ENCODE results near the gene CCDC33.

The CCDC33 gene

DNA sequence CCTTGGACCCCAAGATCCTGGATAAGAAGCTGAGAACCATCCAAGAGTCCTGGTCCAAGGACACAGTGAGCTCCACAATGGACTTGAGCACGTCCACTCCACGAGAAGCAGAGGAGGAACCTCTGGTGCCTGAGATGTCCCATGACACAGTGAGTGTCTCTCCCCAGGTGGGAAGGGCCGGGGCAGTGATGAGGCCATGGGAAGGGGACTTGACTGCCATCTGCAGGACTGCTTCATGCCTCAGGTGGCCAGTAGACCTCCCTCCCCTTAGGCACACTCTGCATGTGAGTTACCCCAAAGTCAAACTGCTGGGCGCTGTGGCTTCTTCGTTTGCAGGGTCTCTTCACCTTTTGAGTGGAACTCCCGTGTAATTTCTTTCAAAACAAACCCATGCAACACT is 59.7 kb downstream of the CCDC33 start:
- H3K27me3 ChIP-seq (ENCODE audit: insufficient read depth, low read length): peaks cover 41% of the 10 kb centered on the region
- WGBS: 83% methylated on average over 6 of the region's 6 CpGs
- no peaks in the 10 kb centered on the region for H3K36me3 ChIP-seq (ENCODE audit: insufficient read depth, low read length)
- H3K4me1 ChIP-seq (ENCODE audit: insufficient read depth, low read length): peaks cover 19% of the 10 kb centered on the region
- no peak overlapping the region for H3K9ac ChIP-seq (ENCODE audit: low read depth, low read length)
- H3K9me3 ChIP-seq (ENCODE audit: insufficient read depth, low read depth, low read length): no peaks in the 10 kb centered on the region
- H3K4me3 ChIP-seq (ENCODE audit: low read length): no peak overlapping the region
- H3K27ac ChIP-seq (ENCODE audit: low read depth, low read length): no peak overlapping the region

DNA sequence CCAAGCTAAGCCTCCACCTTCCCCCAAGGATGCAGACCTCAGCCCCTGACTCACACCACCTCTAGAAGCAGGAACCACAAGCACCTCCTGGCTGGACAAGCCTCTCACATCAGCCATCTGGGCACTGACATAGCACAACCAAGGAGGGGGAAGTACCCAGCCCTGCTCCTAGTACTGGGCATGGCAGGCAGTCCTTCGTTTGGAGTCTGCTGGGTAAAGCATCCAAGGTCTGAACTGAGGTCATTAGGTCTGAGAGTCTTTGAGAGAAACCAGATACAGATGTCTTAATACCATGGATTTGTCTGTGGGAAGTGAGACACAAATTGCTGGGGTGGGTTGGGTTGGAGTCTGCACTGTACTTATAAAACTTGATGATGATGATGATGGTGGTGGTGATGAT is 61.8 kb downstream of the CCDC33 start:
- H3K4me3 ChIP-seq (ENCODE audit: low read length): no peak overlapping the region
- peaks cover 26% of the 10 kb centered on the region for H3K4me1 ChIP-seq (ENCODE audit: insufficient read depth, low read length)
- no peak overlapping the region for H3K9ac ChIP-seq (ENCODE audit: low read depth, low read length)
- H3K36me3 ChIP-seq (ENCODE audit: insufficient read depth, low read length): no peaks in the 10 kb centered on the region
- H3K27me3 ChIP-seq (ENCODE audit: insufficient read depth, low read length): peaks cover 54% of the 10 kb centered on the region
- WGBS: 90% methylated on average over 1 of the region's 1 CpG
- H3K27ac ChIP-seq (ENCODE audit: low read depth, low read length): no peak overlapping the region
- H3K9me3 ChIP-seq (ENCODE audit: insufficient read depth, low read depth, low read length): no peaks in the 10 kb centered on the region

DNA sequence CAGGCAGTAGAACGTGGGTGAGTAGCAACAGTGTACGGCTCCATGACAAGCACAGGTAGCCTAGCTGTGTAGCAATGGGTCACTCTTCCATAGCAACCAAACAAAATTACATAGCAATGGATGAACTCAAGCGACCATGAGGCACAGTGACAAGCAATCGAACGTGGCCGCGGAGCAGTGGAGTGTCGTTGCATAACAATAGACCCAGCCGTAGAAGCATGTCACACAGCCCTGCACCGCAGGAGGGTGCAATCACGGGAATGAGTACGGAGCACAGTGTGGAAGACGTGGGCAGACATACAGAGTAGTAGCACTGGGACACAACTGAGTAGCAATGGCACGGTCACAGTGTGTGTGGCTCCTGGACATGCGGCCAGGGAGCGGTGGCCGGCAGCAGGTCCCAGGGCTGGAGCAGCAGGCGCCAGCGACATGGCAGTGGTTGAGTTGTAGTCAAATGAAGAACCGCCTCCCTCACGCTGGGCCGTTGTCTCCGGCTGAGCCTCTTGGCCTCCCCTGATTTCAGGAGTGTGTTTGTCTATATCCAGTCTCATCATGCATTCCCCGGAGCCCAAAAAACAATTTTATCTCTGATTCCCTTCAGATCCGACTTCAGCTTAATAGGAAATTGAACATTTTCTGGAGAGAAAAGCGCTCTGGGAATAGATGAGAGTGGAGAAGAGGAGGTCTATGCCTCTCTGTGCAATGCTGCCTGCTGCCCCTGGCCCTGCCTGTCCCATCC is 64.1 kb downstream of the CCDC33 start:
- Histone ChIP-seq H3K4me3 (ENCODE audit: low read length) (peak overlapping the region; percentile 26; the same call in 1 of the 2 replicates), H3K36me3 (ENCODE audit: insufficient read depth, low read length) (no peaks in the 10 kb centered on the region), H3K9me3 (ENCODE audit: insufficient read depth, low read depth, low read length) (no peaks in the 10 kb centered on the region), H3K9ac (ENCODE audit: low read depth, low read length) (no peak overlapping the region), H3K27ac (ENCODE audit: low read depth, low read length) (no peak overlapping the region), H3K27me3 (ENCODE audit: insufficient read depth, low read length) (peaks cover 59% of the 10 kb centered on the region), H3K4me1 (ENCODE audit: insufficient read depth, low read length) (peaks cover 42% of the 10 kb centered on the region)
- WGBS: 23% methylated on average over 26 of the region's 26 CpGs

DNA sequence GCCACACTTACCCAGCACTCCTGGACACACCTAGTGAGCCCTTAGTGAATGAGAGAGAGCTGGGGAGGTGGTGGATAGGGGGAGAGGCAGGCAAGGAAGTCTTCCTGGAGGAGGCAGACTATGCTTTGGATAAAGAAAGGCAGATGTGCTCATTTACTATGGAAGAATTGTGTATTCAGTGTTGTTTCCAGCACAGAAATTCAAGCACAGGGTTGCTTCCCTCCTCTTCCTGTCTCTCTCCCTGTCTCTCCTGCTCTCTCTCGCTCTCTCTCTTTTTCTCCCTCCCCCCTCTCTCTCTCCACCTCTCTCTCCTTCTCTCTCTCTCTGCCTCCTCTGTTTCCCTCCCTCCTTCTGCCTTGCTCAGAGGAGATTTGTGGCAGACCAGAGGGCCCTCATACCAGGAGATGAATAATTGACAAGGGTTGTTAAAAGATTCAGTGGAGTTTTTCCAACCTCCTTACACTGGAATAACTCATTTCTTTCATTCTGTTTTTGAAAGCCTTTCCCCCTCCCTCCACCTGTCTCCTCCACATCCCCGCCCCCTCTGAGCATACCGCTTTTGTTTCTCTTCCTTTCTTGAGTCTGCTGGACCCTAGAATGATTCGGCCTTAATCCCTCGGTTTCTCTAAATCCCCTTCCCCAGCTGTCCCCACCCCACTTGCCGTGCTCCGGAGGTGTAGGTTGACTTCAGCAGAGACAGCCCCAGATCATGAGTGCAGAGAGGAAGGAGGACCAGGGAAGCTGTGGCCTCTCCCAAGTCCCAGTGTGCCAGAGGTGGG is 65.6 kb downstream of the CCDC33 start:
- no peaks in the 10 kb centered on the region for H3K36me3 ChIP-seq (ENCODE audit: insufficient read depth, low read length)
- peaks cover 47% of the 10 kb centered on the region for H3K4me1 ChIP-seq (ENCODE audit: insufficient read depth, low read length)
- WGBS: 10% methylated on average over 7 of the region's 7 CpGs
- H3K27ac ChIP-seq (ENCODE audit: low read depth, low read length): no peak overlapping the region
- H3K9me3 ChIP-seq (ENCODE audit: insufficient read depth, low read depth, low read length): no peaks in the 10 kb centered on the region
- no peak overlapping the region for H3K4me3 ChIP-seq (ENCODE audit: low read length)
- H3K9ac ChIP-seq (ENCODE audit: low read depth, low read length): no peak overlapping the region
- H3K27me3 ChIP-seq (ENCODE audit: insufficient read depth, low read length): peaks cover 71% of the 10 kb centered on the region

DNA sequence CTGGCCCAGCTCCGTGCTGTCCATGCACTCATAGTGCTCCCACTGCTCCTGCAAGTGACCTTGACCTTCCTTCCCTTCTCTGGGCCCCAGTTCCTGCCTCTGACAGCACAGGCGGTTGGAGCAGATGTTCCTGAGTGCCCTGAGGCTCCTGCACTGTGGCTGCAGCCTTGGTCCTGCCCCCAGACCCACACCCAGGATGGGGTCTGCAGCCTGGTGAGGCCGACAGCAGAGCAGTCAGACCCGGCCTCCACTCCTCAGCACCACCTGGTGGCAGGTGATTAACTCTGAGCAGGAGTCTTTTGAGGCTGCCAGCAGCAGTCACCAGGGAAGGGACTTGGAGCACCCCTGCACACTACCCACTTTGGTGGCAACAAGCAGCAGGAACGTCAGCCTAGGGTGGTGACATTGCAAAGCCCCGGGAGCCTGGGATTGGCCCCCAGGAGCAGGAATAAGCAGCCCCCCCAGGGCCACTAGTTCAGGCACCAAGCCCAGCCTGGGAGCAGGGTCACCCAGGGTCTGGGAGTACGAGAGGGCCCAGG is 66.8 kb downstream of the CCDC33 start:
- Histone ChIP-seq H3K4me3 (ENCODE audit: low read length) (no peak overlapping the region), H3K4me1 (ENCODE audit: insufficient read depth, low read length) (peaks cover 55% of the 10 kb centered on the region), H3K27me3 (ENCODE audit: insufficient read depth, low read length) (peaks cover 71% of the 10 kb centered on the region), H3K9ac (ENCODE audit: low read depth, low read length) (no peak overlapping the region), H3K27ac (ENCODE audit: low read depth, low read length) (no peak overlapping the region), H3K9me3 (ENCODE audit: insufficient read depth, low read depth, low read length) (no peaks in the 10 kb centered on the region), H3K36me3 (ENCODE audit: insufficient read depth, low read length) (no peaks in the 10 kb centered on the region)
- WGBS: 30% methylated on average over 7 of the region's 7 CpGs

DNA sequence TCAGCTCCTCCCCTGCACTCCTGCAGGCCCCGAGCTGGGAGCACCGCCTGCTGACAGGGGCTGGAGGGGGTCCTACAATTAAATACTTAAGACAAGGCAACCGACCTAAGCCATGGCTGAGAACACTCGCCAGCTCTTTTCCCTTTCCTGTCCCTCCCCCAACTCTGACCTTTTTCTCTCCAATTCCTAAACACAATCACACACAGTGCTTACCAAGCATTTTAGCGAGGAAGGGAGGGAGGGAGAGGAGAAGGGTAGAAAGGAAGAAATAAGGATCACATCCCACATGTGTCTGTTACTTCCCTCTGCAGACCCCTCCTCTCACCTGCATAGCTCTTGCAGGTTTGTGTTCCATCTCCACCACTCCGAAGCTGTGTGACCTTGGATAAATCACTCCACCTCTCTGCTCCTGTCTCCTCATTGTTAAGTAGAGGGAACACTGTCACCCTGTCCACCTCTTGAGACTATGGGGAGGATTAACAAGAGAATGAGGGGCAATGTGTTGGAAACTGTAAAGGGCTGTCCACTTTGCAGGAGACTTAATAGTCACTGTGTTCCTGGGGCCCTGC is 67.7 kb downstream of the CCDC33 start:
- Histone ChIP-seq H3K4me3 (ENCODE audit: low read length) (no peak overlapping the region), H3K27me3 (ENCODE audit: insufficient read depth, low read length) (peaks cover 68% of the 10 kb centered on the region), H3K4me1 (ENCODE audit: insufficient read depth, low read length) (peaks cover 63% of the 10 kb centered on the region), H3K9me3 (ENCODE audit: insufficient read depth, low read depth, low read length) (no peaks in the 10 kb centered on the region), H3K36me3 (ENCODE audit: insufficient read depth, low read length) (no peaks in the 10 kb centered on the region), H3K27ac (ENCODE audit: low read depth, low read length) (no peak overlapping the region), H3K9ac (ENCODE audit: low read depth, low read length) (no peak overlapping the region)
- WGBS: 27% methylated on average over 5 of the region's 6 CpGs

DNA sequence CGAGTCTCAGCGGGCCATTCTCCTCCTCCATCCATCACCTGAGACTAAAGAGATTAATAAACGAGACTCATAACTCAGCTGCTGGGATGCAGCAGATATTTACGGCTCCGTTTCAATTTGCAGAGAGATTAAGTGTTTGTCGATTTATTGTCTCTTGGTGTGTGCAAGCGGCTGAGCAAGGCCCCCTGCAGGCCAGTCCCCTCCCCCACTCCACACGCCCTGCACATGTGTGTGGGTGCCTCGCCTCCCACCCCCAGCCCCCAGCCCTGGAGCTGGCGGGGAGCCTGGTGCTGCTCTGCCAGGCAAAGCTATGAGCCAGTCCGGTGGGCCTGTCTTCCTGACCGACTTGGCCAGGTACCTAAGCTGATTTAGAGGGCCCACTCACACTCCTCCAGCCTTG is 68.3 kb downstream of the CCDC33 start:
- Histone ChIP-seq H3K9ac (ENCODE audit: low read depth, low read length) (no peak overlapping the region), H3K36me3 (ENCODE audit: insufficient read depth, low read length) (no peaks in the 10 kb centered on the region), H3K27me3 (ENCODE audit: insufficient read depth, low read length) (peaks cover 62% of the 10 kb centered on the region), H3K4me3 (ENCODE audit: low read length) (no peak overlapping the region), H3K9me3 (ENCODE audit: insufficient read depth, low read depth, low read length) (no peaks in the 10 kb centered on the region), H3K27ac (ENCODE audit: low read depth, low read length) (no peak overlapping the region), H3K4me1 (ENCODE audit: insufficient read depth, low read length) (peaks cover 64% of the 10 kb centered on the region)
- WGBS: 61% methylated on average over 12 of the region's 12 CpGs

DNA sequence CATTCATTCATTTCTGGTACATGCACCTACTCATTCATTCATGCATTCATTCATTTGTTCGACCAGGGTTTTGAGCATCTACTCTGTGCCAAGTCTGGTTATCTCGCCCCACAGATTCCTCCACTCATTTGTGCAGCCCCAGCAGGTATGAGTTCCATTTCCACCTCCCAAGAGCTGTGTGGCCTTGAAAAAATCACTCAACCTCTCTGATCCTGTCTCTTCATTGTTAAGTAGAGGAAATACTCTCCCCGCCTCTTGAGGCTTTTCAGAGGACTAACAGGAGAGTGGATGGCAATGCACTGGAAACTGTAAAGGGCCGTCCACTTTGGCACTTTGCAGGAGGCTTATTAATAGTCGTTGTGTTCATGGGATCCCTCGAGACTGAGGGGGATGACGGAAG is 69.6 kb downstream of the CCDC33 start:
- Histone ChIP-seq H3K27ac (ENCODE audit: low read depth, low read length) (no peak overlapping the region), H3K4me3 (ENCODE audit: low read length) (no peak overlapping the region), H3K9ac (ENCODE audit: low read depth, low read length) (no peak overlapping the region), H3K27me3 (ENCODE audit: insufficient read depth, low read length) (peaks cover 49% of the 10 kb centered on the region), H3K9me3 (ENCODE audit: insufficient read depth, low read depth, low read length) (no peaks in the 10 kb centered on the region), H3K36me3 (ENCODE audit: insufficient read depth, low read length) (no peaks in the 10 kb centered on the region), H3K4me1 (ENCODE audit: insufficient read depth, low read length) (peaks cover 57% of the 10 kb centered on the region)
- WGBS: 95% methylated on average over 7 of the region's 7 CpGs

DNA sequence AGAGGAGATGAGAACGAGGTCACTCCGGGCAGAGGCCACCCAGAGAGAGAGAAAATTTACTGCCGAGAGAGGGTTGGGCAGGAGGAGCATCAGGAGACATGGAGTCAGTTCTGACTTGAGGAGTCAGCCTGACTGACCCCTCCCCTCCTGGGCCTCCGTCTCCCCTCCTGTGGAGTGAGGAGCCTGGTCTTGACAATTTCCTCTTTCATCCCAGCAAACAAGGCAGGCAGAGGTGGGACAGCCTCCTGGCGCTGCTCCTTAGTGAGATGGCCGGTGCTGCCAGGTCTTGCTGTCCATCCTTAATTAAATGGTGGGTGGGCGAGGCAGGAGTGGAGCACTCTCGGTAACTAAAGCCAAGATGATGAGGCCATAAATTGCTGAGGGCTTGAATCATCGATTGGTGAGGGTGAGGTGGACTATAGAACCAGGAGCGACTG is 70.7 kb downstream of the CCDC33 start:
- 37% methylated on average over 10 of the region's 10 CpGs for WGBS
- Histone ChIP-seq H3K27ac (ENCODE audit: low read depth, low read length) (no peak overlapping the region), H3K4me3 (ENCODE audit: low read length) (no peak overlapping the region), H3K9me3 (ENCODE audit: insufficient read depth, low read depth, low read length) (no peaks in the 10 kb centered on the region), H3K27me3 (ENCODE audit: insufficient read depth, low read length) (peaks cover 39% of the 10 kb centered on the region), H3K9ac (ENCODE audit: low read depth, low read length) (no peak overlapping the region), H3K4me1 (ENCODE audit: insufficient read depth, low read length) (peaks cover 47% of the 10 kb centered on the region), H3K36me3 (ENCODE audit: insufficient read depth, low read length) (no peaks in the 10 kb centered on the region)

DNA sequence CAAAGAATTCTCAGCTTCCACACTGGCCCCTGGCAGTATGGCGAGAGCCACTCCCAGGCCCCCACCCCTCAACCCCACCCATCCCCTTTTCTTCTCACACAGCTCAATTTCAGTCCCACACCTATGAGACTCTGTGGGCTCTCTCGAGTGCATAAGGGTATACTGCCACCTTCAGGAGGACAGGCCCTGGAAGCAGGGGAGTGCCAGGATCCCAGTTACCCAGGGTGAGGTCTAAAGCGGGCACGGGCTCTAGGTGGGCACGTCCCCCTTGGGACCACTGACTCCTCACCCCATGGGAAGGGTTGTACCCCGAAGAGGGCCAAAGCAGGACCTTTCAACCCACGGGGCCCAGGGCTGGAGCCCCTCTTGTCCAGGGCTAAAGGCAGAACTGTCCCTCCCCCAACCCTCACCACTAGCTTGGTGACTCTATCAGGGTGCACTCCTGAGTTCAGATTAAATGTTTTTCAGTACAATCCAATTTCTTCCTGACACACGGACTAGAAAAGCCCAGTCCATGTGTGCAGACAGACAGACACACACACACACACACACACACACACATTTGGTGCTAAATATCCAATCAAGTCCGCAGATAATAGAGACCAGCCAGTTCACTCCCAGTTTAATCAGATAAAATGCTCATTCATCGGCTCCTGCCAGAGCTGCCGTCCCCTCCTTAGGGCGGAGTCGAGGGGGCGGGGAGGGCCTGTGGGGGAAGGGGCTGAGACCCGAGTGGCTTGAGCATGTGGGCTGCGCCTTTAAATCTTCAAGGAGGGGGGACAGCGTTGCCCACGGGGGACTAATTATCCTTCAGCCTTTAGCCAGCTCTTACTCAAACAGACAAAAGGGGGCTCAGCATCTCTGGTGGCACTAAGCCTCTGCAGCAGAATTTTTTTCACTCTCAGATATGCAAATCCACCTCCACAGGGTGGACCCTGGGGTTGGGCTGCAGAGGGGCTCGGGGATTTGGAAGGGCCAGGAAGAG is 72.0 kb downstream of the CCDC33 start:
- peaks cover 39% of the 10 kb centered on the region for H3K4me1 ChIP-seq (ENCODE audit: insufficient read depth, low read length)
- WGBS: 17% methylated on average over 19 of the region's 19 CpGs
- H3K27ac ChIP-seq (ENCODE audit: low read depth, low read length): no peak overlapping the region
- no peak overlapping the region for H3K4me3 ChIP-seq (ENCODE audit: low read length)
- H3K36me3 ChIP-seq (ENCODE audit: insufficient read depth, low read length): no peaks in the 10 kb centered on the region
- peaks cover 28% of the 10 kb centered on the region for H3K27me3 ChIP-seq (ENCODE audit: insufficient read depth, low read length)
- no peaks in the 10 kb centered on the region for H3K9me3 ChIP-seq (ENCODE audit: insufficient read depth, low read depth, low read length)
- no peak overlapping the region for H3K9ac ChIP-seq (ENCODE audit: low read depth, low read length)
